ENCODE measurements around the gene E2F8. TPM values are rescaled to one million over a fixed set of nuclear protein-coding genes. Genes with fewer than 3 reads are reported as not detected.
"Not testable (repeated sequence)": the region's sequence is repeated elsewhere in the genome, so short reads cannot be mapped to it uniquely, and the experiment has no call there.

E2F8 gene
- polyA plus RNA-seq, 3 donors = not detected

- 85% methylated on average over 4 of the region's 4 CpGs for WGBS (ENCODE audit: insufficient coverage)
Measured at GRCh38 chr11:19275496-19275895, 34.8 kb upstream of the E2F8 start.

DNA sequence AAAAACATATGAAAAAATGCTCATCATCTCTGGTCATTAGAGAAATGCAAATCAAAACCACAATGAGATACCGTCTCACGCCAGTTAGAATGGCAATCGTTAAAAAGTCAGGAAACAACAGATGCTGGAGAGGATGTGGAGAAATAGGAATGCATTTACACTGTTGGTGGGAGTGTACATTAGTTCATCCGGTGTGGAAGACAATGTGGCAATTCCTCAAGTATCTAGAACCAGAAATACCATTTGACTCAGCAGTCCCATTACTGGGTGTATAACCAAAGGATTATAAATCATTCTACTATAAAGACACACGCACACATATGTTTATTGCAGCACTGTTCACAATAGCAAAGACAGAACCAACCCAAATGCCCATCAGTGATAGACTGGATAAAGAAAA lies 32.5 kb upstream of the E2F8 start:
- H3K9me3 Mint-ChIP-seq; H3K27ac Mint-ChIP-seq; H3K9ac ChIP-seq (ENCODE audit: insufficient read depth, low read length, poor library complexity, severe bottlenecking); H3K27ac ChIP-seq (ENCODE audit: low read depth in 1 of 2, low read length in 2 of 2); H3K27me3 ChIP-seq (ENCODE audit: control insufficient read depth in 2 of 2, insufficient read depth in 2 of 2, low read length in 2 of 2); H3K4me2 ChIP-seq (replicated peaks; ENCODE audit: extremely low read depth, low read length, poor library complexity, severe bottlenecking); H3K36me3 ChIP-seq (replicated peaks in 1 of 2; ENCODE audit: control insufficient read depth in 1 of 2, insufficient read depth in 2 of 2, low read length in 2 of 2); H2AFZ ChIP-seq (ENCODE audit: insufficient read depth, low read depth, low read length, poor library complexity, severe bottlenecking); H3K4me3 Mint-ChIP-seq; H3K36me3 Mint-ChIP-seq; intact Hi-C loops (cut with micrococcal nuclease); DNase-seq; H3K27me3 Mint-ChIP-seq (ENCODE audit: low read depth in 3 of 3); H3K9me3 ChIP-seq (replicated peaks in 1 of 2; ENCODE audit: control insufficient read depth in 1 of 2, insufficient read depth in 1 of 2, low read length in 2 of 2); H4K20me1 ChIP-seq (ENCODE audit: insufficient read depth, low read length); H3K79me2 ChIP-seq (ENCODE audit: insufficient read depth, low read length); H3K4me3 ChIP-seq (replicated peaks in 1 of 3; ENCODE audit: low read depth in 2 of 3, low read length in 3 of 3); H3K4me1 ChIP-seq (ENCODE audit: control insufficient read depth in 1 of 2, insufficient read depth in 2 of 2, low read length in 2 of 2): not testable (repeated sequence)
- no CpG with 5 or more reads among the region's 5 CpGs for WGBS (ENCODE audit: insufficient coverage)
- H3K4me1 Mint-ChIP-seq = peaks cover 16% of the 10 kb centered on the region

More at GRCh38 chr11:19275496-19275895, 34.8 kb upstream of the E2F8 start:
- H3K27me3 Mint-ChIP-seq (ENCODE audit: low read depth in 3 of 3) = peaks cover 0 to 8% (median 2%) of the 10 kb centered on the region in 3 donors
- H3K27ac Mint-ChIP-seq = no peak overlapping the region
- H3K4me2 ChIP-seq (replicated peaks; ENCODE audit: extremely low read depth, low read length, poor library complexity, severe bottlenecking) = no peak overlapping the region
- peaks cover 0 to 5% (median 2%) of the 10 kb centered on the region in 7 donors for H3K9me3 Mint-ChIP-seq
- no peaks in the 10 kb centered on the region for H3K9me3 ChIP-seq (replicated peaks in 1 of 2; ENCODE audit: control insufficient read depth in 1 of 2, insufficient read depth in 1 of 2, low read length in 2 of 2)
- H3K36me3 ChIP-seq (replicated peaks in 1 of 2; ENCODE audit: control insufficient read depth in 1 of 2, insufficient read depth in 2 of 2, low read length in 2 of 2) = no peaks in the 10 kb centered on the region
- TF ChIP-seq, protein P1, sequence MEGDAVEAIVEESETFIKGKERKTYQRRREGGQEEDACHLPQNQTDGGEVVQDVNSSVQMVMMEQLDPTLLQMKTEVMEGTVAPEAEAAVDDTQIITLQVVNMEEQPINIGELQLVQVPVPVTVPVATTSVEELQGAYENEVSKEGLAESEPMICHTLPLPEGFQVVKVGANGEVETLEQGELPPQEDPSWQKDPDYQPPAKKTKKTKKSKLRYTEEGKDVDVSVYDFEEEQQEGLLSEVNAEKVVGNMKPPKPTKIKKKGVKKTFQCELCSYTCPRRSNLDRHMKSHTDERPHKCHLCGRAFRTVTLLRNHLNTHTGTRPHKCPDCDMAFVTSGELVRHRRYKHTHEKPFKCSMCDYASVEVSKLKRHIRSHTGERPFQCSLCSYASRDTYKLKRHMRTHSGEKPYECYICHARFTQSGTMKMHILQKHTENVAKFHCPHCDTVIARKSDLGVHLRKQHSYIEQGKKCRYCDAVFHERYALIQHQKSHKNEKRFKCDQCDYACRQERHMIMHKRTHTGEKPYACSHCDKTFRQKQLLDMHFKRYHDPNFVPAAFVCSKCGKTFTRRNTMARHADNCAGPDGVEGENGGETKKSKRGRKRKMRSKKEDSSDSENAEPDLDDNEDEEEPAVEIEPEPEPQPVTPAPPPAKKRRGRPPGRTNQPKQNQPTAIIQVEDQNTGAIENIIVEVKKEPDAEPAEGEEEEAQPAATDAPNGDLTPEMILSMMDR (IDR thresholded peaks at IDR 0.05) = no peak
- no peak overlapping the region for H3K4me3 Mint-ChIP-seq
- DNase-seq = no peak
- H3K79me2 ChIP-seq (ENCODE audit: insufficient read depth, low read length) = no peaks in the 10 kb centered on the region
- no peaks in the 10 kb centered on the region for H4K20me1 ChIP-seq (ENCODE audit: insufficient read depth, low read length)
- peaks cover 16% of the 10 kb centered on the region for H3K4me1 Mint-ChIP-seq
- H3K4me3 ChIP-seq (replicated peaks in 1 of 3; ENCODE audit: low read depth in 2 of 3, low read length in 3 of 3) = no peak overlapping the region
- no peak overlapping the region for H2AFZ ChIP-seq (ENCODE audit: insufficient read depth, low read depth, low read length, poor library complexity, severe bottlenecking)
- intact Hi-C loops (cut with micrococcal nuclease) = no loop called here
- no peaks in the 10 kb centered on the region for H3K36me3 Mint-ChIP-seq
- no peak overlapping the region for H3K27ac ChIP-seq (ENCODE audit: low read depth in 1 of 2, low read length in 2 of 2)
- H3K4me1 ChIP-seq (ENCODE audit: control insufficient read depth in 1 of 2, insufficient read depth in 2 of 2, low read length in 2 of 2) = peaks cover 0 to 4% of the 10 kb centered on the region in 2 donors
- no peaks in the 10 kb centered on the region for H3K27me3 ChIP-seq (ENCODE audit: control insufficient read depth in 2 of 2, insufficient read depth in 2 of 2, low read length in 2 of 2)
- no peak overlapping the region for H3K9ac ChIP-seq (ENCODE audit: insufficient read depth, low read length, poor library complexity, severe bottlenecking)
